AG04450 (cell line): ENCODE data around the gene CTDSP2. TPM values are rescaled to one million over a fixed set of nuclear protein-coding genes. Genes with fewer than 3 reads are reported as not detected.
A peak's percentile ranks its signal among the peaks of the same experiment; 100 is the strongest.

Source experiments
- CTCF ChIA-PET: fragments of 300-600, 350-600 bp; formaldehyde crosslinking; extraction: SDS; loops from one replicate; lab custom pipeline; 2022; ENCODE audit warnings: antibody characterized with exemption, inconsistent platforms; lab: Charles Lee
- POLR2A ChIA-PET: fragments of 350-600 bp; formaldehyde crosslinking; extraction: SDS; loops from one replicate; lab custom pipeline; 2021; ENCODE audit warnings: antibody characterized with exemption, inconsistent platforms; lab: Yijun Ruan, JAX
- DNase-seq: peaks from one replicate; pipeline ENCODE4 v3.0.0-alpha.2; 2011; ENCODE audit warnings: low read depth, low spot score
- H3K27ac ChIP-seq: one replicate; pipeline ENCODE4 v1.5.1; 2012; ENCODE audit warnings: low read depth, low read length, control low read depth
- H3K27me3 ChIP-seq: one replicate; pipeline ENCODE4 v1.6.0; 2012; ENCODE audit warnings: low read length; ENCODE audit not compliant: control insufficient read depth, insufficient read depth
- H3K4me3 ChIP-seq: 2 replicates; pipeline ENCODE4 v1.5.1; 2011; ENCODE audit warnings: mild to moderate bottlenecking, low read depth, low read length, control low read depth
- H3K9me3 ChIP-seq: 2 replicates; pipeline ENCODE4 v1.5.1; 2012; ENCODE audit warnings: low read length; ENCODE audit not compliant: control insufficient read depth, insufficient read depth
- polyA plus RNA-seq: library from polyadenylated mRNA; depleted of rRNA; stranded (reverse); fragments of >200 nt; gene quantifications from 2 replicates; pipeline ENCODE4 v1.2.3, GENCODE V29; 2011; rRNA removed
- small RNA-seq: library from RNA; depleted of rRNA; stranded (forward); fragments of <200 nt; gene quantifications from one replicate; pipeline ENCODE3, GENCODE V24; 2012; ENCODE audit warnings: low read depth; ENCODE audit not compliant: insufficient read length
- TF ChIP-seq, protein P1 (sequence below): IDR thresholded peaks from 2 replicates; pipeline ENCODE4 v1.5.1; 2011; ENCODE audit warnings: low read depth, low read length, control low read depth, inconsistent platforms

Gene CTDSP2
- polyA plus RNA-seq, 1 experiment, result 292 TPM

DNA sequence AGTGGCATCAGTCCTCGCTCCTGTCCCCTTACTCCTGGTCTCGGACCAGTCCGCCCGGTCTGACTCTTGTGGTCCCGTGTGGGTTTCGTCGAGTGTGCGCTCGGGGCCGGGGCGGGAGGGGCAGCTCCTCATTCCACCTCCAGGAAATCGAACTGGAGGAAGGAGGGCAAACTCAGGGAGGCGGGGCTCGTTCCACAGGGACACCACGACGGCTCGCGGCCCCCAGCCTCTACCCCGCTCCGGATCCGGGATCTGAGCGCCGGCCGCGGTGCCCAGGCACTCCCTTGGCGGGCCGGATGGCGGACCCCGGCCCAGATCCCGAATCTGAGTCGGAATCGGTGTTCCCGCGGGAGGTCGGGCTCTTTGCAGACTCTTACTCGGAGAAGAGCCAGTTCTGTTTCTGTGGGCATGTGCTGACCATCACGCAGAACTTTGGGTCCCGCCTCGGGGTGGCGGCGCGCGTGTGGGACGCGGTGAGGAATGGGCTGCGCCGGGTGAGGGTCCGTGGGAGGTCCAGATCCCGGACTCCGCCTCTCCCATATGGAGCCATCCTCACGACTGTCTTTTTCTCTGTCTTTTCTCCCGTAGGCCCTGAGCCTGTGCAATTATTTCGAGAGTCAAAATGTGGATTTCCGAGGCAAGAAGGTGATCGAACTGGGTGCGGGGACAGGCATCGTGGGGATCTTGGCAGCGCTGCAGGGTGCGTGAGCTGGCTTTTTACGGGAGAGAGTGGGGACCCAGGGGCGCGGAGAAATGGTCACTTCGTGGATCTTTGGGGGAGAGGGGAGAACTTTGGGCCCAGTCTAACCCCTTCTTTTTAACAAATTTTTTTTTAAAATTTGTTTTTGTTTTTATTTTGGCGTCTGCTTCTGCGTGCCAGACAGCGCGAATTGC, 73.9 kb downstream of the CTDSP2 start, which contains the start of gene EEF1AKMT3:
Gene EEF1AKMT3 (plus strand): TSS at position 186 of the 894 bp plus-strand sequence. CDS start 111 bp downstream, at position 297.
- POLR2A ChIA-PET, result interaction anchor here (0.6 to 1.2 kb wide), 5 partner anchors 17 to 92 kb away, joined by 3 to 8 read pairs (median 5); partner anchors contain the start of genes CDK4, MARCHF9 and TSPAN31

DNA sequence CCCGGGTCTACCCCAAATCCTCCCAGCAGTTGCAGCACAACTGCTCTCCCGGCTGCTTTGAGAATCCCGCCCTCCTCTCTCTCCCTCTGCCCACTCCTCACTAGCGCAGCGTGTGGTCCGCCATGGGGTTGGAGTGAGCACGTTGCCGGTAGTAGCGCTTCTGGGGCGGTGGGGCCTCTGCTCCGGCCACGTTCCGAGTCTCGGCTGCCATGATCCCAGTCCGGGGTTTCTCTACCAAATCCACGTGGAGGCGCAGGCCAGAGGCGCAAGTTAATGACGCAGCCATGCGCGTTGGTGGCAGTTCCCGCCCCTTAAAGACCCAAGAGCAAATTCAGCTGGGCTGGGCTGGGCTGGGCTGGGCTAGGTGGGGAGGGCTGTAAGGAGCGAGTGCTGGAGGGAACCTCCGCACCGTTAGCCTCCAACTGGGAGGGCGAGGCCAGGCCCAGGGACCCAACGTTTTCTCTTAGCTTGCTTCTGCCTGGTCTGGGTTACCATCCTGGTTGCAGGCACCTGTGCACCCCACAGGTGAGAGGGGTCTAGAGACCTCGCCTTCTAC, 74.6 kb downstream of the CTDSP2 start, which contains the start of gene METTL1:
Gene METTL1 (minus strand): TSS at position 233 of the 556 bp plus-strand sequence. CDS start 22 bp downstream, at position 211.
- CTCF ChIA-PET, result interaction anchor here (1.0 to 1.3 kb wide), 2 partner anchors 11 to 15 kb away, joined by 3 to 6 read pairs; partner anchors contain the start of gene TSFM
- TF ChIP-seq, protein P1, sequence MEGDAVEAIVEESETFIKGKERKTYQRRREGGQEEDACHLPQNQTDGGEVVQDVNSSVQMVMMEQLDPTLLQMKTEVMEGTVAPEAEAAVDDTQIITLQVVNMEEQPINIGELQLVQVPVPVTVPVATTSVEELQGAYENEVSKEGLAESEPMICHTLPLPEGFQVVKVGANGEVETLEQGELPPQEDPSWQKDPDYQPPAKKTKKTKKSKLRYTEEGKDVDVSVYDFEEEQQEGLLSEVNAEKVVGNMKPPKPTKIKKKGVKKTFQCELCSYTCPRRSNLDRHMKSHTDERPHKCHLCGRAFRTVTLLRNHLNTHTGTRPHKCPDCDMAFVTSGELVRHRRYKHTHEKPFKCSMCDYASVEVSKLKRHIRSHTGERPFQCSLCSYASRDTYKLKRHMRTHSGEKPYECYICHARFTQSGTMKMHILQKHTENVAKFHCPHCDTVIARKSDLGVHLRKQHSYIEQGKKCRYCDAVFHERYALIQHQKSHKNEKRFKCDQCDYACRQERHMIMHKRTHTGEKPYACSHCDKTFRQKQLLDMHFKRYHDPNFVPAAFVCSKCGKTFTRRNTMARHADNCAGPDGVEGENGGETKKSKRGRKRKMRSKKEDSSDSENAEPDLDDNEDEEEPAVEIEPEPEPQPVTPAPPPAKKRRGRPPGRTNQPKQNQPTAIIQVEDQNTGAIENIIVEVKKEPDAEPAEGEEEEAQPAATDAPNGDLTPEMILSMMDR, result no peak
- peak within 1 kb of the TSS; percentile 98 for H3K4me3 ChIP-seq
- DNase-seq, result peak; percentile 83
- POLR2A ChIA-PET, result interaction anchor here (0.6 to 1.2 kb wide), 5 partner anchors 17 to 92 kb away, joined by 3 to 8 read pairs (median 5); partner anchors contain the start of genes CDK4, MARCHF9 and TSPAN31
- H3K9me3 ChIP-seq, result no peaks in the 10 kb centered on the region; the same call in 1 of the 2 replicates
- peaks cover under 1% of the 10 kb centered on the region for H3K27me3 ChIP-seq
- peak within 1 kb of the TSS; percentile 99 for H3K27ac ChIP-seq

More for the DNA sequence above, 73.9 kb downstream of the CTDSP2 start, which contains the start of gene EEF1AKMT3:
- TF ChIP-seq, protein P1, result no peak
- H3K4me3 ChIP-seq, result peak within 1 kb of the TSS; percentile 98
- no peak for DNase-seq
- peak within 1 kb of the TSS; percentile 99 for H3K27ac ChIP-seq
- H3K27me3 ChIP-seq, result no peaks in the 10 kb centered on the region
- no peaks in the 10 kb centered on the region; the same call in 1 of the 2 replicates for H3K9me3 ChIP-seq
- CTCF ChIA-PET, result interaction anchor here (1.0 to 1.3 kb wide), 2 partner anchors 10 to 16 kb away, joined by 3 to 6 read pairs; partner anchors contain the start of gene TSFM

DNA sequence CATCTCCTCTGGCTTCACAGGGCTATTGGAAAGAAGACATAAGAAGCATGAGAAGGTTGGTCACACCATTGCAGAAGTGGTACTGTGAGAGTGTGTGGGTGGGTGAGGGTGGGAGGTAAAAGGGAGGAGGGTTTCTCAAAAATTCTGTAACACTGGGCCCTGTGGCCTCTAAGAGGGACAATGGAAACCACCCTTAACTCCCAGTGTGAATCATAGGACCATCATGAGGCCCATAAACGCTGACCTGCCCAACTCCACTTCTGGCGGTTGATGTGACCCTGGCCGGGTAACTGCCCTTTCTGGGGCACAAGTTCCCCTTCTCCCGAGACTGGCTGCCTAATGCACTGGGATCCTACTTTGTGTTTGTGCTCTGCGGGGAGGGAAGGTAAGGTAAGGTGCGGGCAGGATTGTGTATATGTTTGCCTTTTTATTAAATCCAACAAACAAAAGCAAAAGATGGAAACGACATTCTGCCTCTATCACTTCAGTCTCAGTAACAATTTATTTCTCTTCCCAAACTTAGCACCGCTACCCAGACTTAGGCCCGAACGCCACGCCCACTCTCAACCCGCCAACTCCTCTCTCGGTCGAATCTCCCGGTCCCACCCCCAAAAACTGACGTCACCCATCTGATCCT, 75.2 kb downstream of the CTDSP2 start:
- Histone ChIP-seq H3K4me3 (peak overlapping the region; percentile 98), H3K27ac (peak overlapping the region; percentile 99), H3K9me3 (no peaks in the 10 kb centered on the region; the same call in 1 of the 2 replicates), H3K27me3 (peaks cover 7% of the 10 kb centered on the region)
- ChIA-PET POLR2A (interaction anchor here (0.8 to 1.2 kb wide), 3 partner anchors 19 to 93 kb away, joined by 3 to 8 read pairs (median 5); partner anchors contain the start of genes CDK4 and TSPAN31), CTCF (interaction anchor here (1.3 kb wide), 1 partner anchor 15 kb away, joined by 6 read pairs; no protein-coding TSS in a partner anchor)
- peak; percentile 67 for DNase-seq
- TF ChIP-seq, protein P1, result no peak

DNA sequence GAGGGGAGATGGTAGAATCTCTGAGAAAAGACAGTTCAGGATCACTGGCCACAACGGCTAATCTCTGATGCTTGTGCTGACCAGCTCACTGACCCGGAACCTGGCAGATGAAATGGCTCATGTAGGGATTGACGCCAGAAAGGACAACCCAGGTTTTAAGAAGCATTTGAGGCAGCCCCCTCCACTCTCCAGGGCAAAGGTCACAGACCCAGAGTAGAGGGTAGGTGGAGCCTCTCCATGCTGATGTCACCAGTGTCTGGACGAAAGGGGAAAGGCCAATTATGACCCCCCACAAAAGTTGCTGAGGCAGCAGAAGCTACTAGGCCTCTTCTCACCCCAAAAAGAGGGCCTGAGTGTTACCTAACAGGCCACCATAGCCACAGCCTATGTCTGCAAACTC, 75.8 kb downstream of the CTDSP2 start:
- Histone ChIP-seq H3K27ac (no peak overlapping the region), H3K27me3 (peaks cover 13% of the 10 kb centered on the region), H3K9me3 (no peaks in the 10 kb centered on the region; the same call in 1 of the 2 replicates), H3K4me3 (peak overlapping the region; percentile 98; the same call in 1 of the 2 replicates)
- POLR2A ChIA-PET, result no interaction called here
- DNase-seq, result no peak
- CTCF ChIA-PET, result no interaction called here
- TF ChIP-seq, protein P1, result no peak

Small RNA genes within 50 kb of the gene (small RNA-seq; reads per million reads assigned to genes)
- gene MIR26A2 (23.7 reads per million, percentile 81 among the genes with 10 or more reads in this experiment), gene RNU6-1083P (not detected)

Other genes starting within 250 kb of the CTDSP2 start
- gene DTX3, start 241.9 kb downstream of the CTDSP2 start, polyA plus RNA-seq, result 24.8 and 32.0 TPM in 2 replicates
- 23.4 and 26.0 TPM in 2 replicates for gene ARHGEF25, start 235.3 kb downstream of the CTDSP2 start, polyA plus RNA-seq
- gene B4GALNT1, start 213.5 kb downstream of the CTDSP2 start, polyA plus RNA-seq, result 1.8 and 2.5 TPM in 2 replicates
- 309 and 310 TPM in 2 replicates for gene OS9, start 152.6 kb downstream of the CTDSP2 start, polyA plus RNA-seq
- 0.02 and 0.06 TPM in 2 replicates for gene AGAP2, start 108.0 kb downstream of the CTDSP2 start, polyA plus RNA-seq
- 32.7 and 45.9 TPM in 2 replicates for gene TSPAN31, start 101.7 kb downstream of the CTDSP2 start, polyA plus RNA-seq
- gene CDK4, start 94.4 kb downstream of the CTDSP2 start, polyA plus RNA-seq, result 251 and 288 TPM in 2 replicates
- gene MARCHF9, start 91.6 kb downstream of the CTDSP2 start, polyA plus RNA-seq, result 3.6 and 3.7 TPM in 2 replicates
- 0.22 and 0.29 TPM in 2 replicates for gene CYP27B1, start 79.7 kb downstream of the CTDSP2 start, polyA plus RNA-seq
- gene METTL1, start 74.6 kb downstream of the CTDSP2 start, polyA plus RNA-seq, result 20.1 and 23.5 TPM in 2 replicates
- gene EEF1AKMT3, start 74.1 kb downstream of the CTDSP2 start, polyA plus RNA-seq, result 6.8 and 7.6 TPM in 2 replicates
- 22.3 and 22.8 TPM in 2 replicates for gene TSFM, start 63.9 kb downstream of the CTDSP2 start, polyA plus RNA-seq
- 3.5 and 4.7 TPM in 2 replicates for gene AVIL, start 28.0 kb downstream of the CTDSP2 start, polyA plus RNA-seq
- gene ATP23, start 94.8 kb upstream of the CTDSP2 start, polyA plus RNA-seq, result 8.8 and 13.1 TPM in 2 replicates